GM19351 (cell line): ENCODE measurements around the gene PKP3.
"Not testable (repeated sequence)": the region's sequence is repeated elsewhere in the genome, so short reads cannot be mapped to it uniquely, and the experiment has no call there.

Experiments used
- ATAC-seq: cut with Tn5 transposase; IDR thresholded peaks from one replicate; pipeline ENCODE4 v1.9.1; 2021; ENCODE audit warnings: mild to moderate bottlenecking, moderate library complexity; ENCODE audit not compliant: unreplicated experiment

The PKP3 gene

GRCh38 chr11:408154-409007 is 14.4 kb downstream of the PKP3 start:
- ATAC-seq = no peak

GRCh38 chr11:409008-409599 is 15.1 kb downstream of the PKP3 start:
- ATAC-seq = no peak

GRCh38 chr11:409600-410483 is 15.8 kb downstream of the PKP3 start:
- ATAC-seq = no peak

GRCh38 chr11:410711-411110 is 16.7 kb downstream of the PKP3 start:
- ATAC-seq = not testable (repeated sequence)

- ATAC-seq = not testable (repeated sequence)
Measured at GRCh38 chr11:411520-411919, 17.5 kb downstream of the PKP3 start.

GRCh38 chr11:412641-413119 is 18.7 kb downstream of the PKP3 start:
- no peak for ATAC-seq

GRCh38 chr11:413120-414081 is 19.4 kb downstream of the PKP3 start:
- no peak for ATAC-seq

GRCh38 chr11:414318-414857 is 20.4 kb downstream of the PKP3 start:
- no peak for ATAC-seq

- no peak for ATAC-seq
Measured at GRCh38 chr11:415640-416041, 21.6 kb downstream of the PKP3 start.

GRCh38 chr11:416051-416756 is 22.2 kb downstream of the PKP3 start:
- ATAC-seq = no peak

- ATAC-seq = no peak
Measured at GRCh38 chr11:416757-417621, 23.0 kb downstream of the PKP3 start.

GRCh38 chr11:417652-418342 is 23.8 kb downstream of the PKP3 start:
- ATAC-seq = no peak

GRCh38 chr11:418343-419247 is 24.6 kb downstream of the PKP3 start:
- no peak for ATAC-seq

GRCh38 chr11:419248-420005 is 25.4 kb downstream of the PKP3 start:
- no peak for ATAC-seq

GRCh38 chr11:420054-420910 is 26.3 kb downstream of the PKP3 start:
- ATAC-seq = no peak
